GM20000 (cell line): ENCODE measurements around the gene STIM1.

Experiments used
- DNase-seq: peaks from one replicate; pipeline ENCODE4 v3.0.0; 2012; ENCODE audit warnings: low spot score
- CTCF ChIP-seq: IDR thresholded peaks from 2 replicates; pipeline ENCODE4 v1.5.1; 2012; ENCODE audit warnings: mild to moderate bottlenecking, control low read depth; ENCODE audit errors: extremely low read depth, missing control alignments

Gene STIM1

DNA sequence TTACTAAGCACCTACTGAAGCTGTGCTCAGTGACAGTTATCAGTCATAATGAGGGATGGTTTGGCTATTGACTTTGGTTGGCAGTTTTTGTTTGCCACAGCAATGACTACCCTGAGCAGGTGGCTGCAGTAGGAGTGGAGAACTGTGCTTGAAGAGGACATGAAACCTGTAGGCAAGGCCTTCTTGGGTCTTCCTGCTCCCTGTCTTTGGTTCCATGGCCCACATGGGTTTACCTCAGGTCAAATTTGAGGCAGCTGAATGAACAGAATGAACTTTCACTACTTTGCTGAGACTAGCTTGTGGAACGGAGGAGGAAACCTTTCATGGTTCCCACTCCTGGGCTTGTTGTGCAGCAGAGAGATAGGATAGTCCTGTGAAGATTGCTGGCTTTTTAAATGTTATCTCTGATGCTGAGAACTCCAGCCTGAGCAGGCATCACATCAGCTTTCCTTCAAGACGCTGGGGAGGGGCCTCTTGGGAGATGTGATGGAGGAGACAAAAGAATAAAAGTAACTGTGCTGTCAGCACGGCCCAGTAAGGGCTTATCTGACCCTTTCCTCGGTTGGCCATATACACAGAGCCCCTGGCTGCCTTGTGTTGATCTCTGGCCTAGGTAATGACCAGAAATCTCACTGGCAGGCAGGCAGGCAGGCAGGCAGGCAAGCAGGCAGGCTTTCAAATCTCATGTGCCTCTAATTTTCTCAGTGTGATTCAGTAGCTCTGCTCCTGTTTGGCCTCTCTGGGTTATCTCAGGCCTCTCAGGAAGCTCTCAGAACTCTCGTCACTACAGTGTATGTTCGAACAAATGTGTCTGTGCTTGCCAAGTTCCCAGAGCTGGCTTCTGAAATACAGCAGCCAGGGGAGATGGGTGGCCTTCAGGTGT lies 12.0 kb downstream of the STIM1 start:
- no peak for TF ChIP-seq CTCF

GRCh38 chr11:3873712-3874349 lies 18.4 kb downstream of the STIM1 start:
- TF ChIP-seq CTCF, result no peak
- no peak for DNase-seq

More for the DNA sequence above, 12.0 kb downstream of the STIM1 start:
- no peak for DNase-seq

DNA sequence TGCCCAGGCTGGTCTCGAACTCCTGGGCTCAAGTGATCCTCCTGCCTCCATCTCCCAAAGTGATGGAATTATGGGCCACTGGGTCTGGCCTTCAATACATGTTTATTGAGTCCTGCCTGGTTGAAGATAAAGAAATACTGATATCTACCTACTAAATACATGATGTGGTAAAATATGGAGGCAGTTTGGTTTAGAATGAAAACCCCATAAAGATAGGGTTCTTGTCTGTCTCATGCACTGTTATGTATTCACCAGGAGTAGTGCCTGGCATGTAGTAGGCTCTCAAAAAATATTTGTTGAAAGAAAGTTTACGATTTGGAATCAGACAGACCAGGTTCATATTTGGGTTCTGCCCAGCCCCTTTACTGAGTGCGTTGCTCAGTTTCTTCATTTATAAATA lies 21.1 kb downstream of the STIM1 start:
- no peak for DNase-seq
- TF ChIP-seq CTCF, result no peak

DNA sequence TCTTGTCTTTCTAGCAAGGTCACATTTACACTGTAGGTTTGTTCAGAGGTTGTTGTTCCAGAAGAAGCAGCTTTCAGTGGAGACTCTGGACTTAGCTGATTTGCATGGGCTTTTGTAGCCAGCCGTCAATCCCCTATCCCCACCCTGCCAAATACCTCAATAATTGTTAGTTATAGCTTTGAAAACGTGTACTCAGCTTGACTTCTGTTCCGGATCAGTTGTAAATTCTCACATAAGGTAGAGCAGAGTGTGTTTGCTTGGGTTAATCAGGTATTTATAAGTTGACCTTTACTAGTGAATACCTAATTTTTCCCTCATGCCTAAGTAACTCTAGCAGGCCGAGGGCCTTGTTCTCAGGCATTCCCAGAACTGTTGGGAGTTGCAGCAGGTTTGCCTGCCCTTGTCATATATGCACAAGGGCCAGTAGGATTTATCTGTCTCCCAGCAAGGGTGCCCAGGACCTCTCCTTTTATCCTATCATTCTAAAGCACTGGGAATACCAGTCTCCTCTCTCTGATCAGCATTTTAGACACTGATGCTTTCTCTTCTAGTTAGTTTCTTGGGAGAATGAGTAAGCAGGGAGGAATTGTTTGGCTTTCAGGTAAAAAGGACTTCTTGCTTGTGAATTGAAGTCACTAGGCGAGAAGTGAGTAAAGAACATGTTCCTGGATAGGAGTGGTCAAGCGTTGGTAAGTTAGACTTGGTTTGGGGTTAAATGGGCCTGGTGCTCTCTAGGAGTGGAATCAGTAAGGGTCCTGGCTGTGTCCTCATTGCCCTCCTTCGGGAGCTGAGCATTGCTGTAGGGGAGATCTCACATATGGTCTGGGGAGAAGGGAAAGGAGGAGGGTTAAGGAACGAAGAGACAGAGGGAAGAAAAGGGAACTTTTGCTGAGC lies 22.1 kb downstream of the STIM1 start:
- no peak for TF ChIP-seq CTCF
- DNase-seq, result no peak

DNA sequence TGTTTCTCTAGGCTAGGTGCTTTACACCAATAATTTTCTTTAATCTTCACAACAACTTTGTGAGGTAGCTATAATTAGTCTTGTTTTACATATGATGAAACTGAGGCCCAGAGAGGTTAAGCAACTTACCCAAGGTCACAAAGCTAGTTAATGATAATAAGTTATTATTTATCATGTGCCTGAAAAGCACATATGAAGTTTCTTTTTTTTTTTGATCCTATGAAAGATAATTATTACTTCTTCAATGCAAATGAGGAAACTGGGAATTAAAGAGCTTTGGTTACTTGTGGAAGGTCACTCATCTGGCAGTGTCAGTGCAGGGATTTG lies 22.8 kb downstream of the STIM1 start:
- no peak for TF ChIP-seq CTCF
- no peak for DNase-seq

DNA sequence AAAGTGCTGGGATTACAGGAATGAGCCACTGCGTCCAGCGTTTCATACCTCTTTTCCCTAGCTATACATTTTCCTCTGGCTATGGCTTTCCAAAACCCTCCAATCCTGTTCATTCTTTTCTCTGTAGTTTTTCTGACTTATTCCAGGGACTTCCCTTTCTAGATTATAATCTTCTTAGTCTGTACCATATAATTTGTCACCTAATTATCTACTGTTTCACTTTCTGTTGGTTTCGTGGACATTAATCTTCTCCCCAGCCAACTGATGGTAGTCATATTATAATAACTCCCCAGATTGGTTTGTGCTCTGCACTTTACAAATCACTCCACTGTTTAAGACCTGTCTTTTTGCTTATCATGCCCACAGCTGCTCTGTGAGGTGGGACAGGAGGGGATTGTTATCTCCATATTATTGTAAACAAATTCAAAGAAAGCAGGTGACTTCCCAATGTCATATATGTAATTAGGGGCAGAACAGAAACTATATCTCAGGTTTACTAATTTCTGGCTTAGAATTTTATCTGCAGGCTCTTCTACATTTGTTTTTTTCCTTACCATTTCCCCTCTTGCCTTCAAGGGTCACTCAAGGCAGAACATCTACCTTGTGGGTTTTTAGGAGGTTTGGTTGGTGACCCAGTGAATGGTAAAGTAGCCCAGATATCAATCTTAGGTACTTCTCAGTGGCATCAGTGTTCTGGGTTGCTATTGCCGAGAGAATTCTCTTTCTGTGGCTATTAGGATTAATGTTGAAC lies 23.9 kb downstream of the STIM1 start:
- no peak for DNase-seq
- no peak for TF ChIP-seq CTCF
